NK-92 (cell line): ENCODE measurements around the gene TPST1.
"Not testable (repeated sequence)": the region's sequence is repeated elsewhere in the genome, so short reads cannot be mapped to it uniquely, and the experiment has no call there.

Source experiments
- DNase-seq: peaks from one replicate; lab custom pipeline; 2025; ENCODE audit not compliant: unreplicated experiment; lab: John Stamatoyannopoulos, UW

Gene TPST1

GRCh38 chr7:66204822-66205740, at the start of gene TPST1:
TSS of gene TPST1 (plus strand) at chr7:66205334. CDS start at chr7:66240426, 35,092 bp downstream.
- no peak for DNase-seq

- DNase-seq = not testable (repeated sequence)
These were observed 49.1 kb upstream of the TPST1 start for GRCh38 chr7:66156035-66156434.

- no peak for DNase-seq
These were observed 48.1 kb upstream of the TPST1 start for GRCh38 chr7:66157060-66157459.

- no peak for DNase-seq
These were observed 42.5 kb upstream of the TPST1 start for GRCh38 chr7:66162622-66163021.

- DNase-seq = no peak
These were observed 41.9 kb upstream of the TPST1 start for GRCh38 chr7:66163186-66163610.

GRCh38 chr7:66164356-66164755, 40.8 kb upstream of the TPST1 start:
- DNase-seq = no peak

GRCh38 chr7:66167773-66168387, 37.3 kb upstream of the TPST1 start:
- no peak for DNase-seq

GRCh38 chr7:66169616-66170015, 35.5 kb upstream of the TPST1 start:
- DNase-seq = no peak

- DNase-seq = no peak
These were observed 34.6 kb upstream of the TPST1 start for GRCh38 chr7:66170309-66171231.

GRCh38 chr7:66172536-66173401, 32.4 kb upstream of the TPST1 start:
- DNase-seq = not testable (repeated sequence)

- no peak for DNase-seq
These were observed 31.3 kb upstream of the TPST1 start for GRCh38 chr7:66173856-66174255.

GRCh38 chr7:66175006-66175405, 30.1 kb upstream of the TPST1 start:
- DNase-seq = not testable (repeated sequence)

GRCh38 chr7:66176914-66177313, 28.2 kb upstream of the TPST1 start:
- DNase-seq = no peak

- no peak for DNase-seq
These were observed 26.9 kb upstream of the TPST1 start for GRCh38 chr7:66178258-66178657.

GRCh38 chr7:66181329-66181728, 23.8 kb upstream of the TPST1 start:
- DNase-seq = no peak

- no peak for DNase-seq
These were observed 23.3 kb upstream of the TPST1 start for GRCh38 chr7:66181845-66182244.

- DNase-seq = no peak
These were observed 22.2 kb upstream of the TPST1 start for GRCh38 chr7:66182920-66183319.

GRCh38 chr7:66183700-66184099, 21.4 kb upstream of the TPST1 start:
- no peak for DNase-seq

- DNase-seq = no peak
These were observed 19.4 kb upstream of the TPST1 start for GRCh38 chr7:66185680-66186187.

- DNase-seq = no peak
These were observed 18.1 kb upstream of the TPST1 start for GRCh38 chr7:66186991-66187390.
